ENCODE results near the gene BTK.
"Not testable (repeated sequence)": the region's sequence is repeated elsewhere in the genome, so short reads cannot be mapped to it uniquely, and the experiment has no call there.

Gene BTK

GRCh38 chrX:101347859-101348451 is 38.0 kb downstream of the BTK start:
- in situ Hi-C loops (cut with HindIII; ENCODE audit: low sequenced_read_pairs) = no loop called here

GRCh38 chrX:101337776-101338271 is 48.2 kb downstream of the BTK start:
- in situ Hi-C loops (cut with HindIII; ENCODE audit: low sequenced_read_pairs) = no loop called here

- in situ Hi-C loops (cut with HindIII; ENCODE audit: low sequenced_read_pairs) = not testable (repeated sequence)
These were observed 51.7 kb downstream of the BTK start for GRCh38 chrX:101334310-101334709.

- in situ Hi-C loops (cut with HindIII; ENCODE audit: low sequenced_read_pairs) = not testable (repeated sequence)
These were observed 59.4 kb downstream of the BTK start for GRCh38 chrX:101326600-101326999.

GRCh38 chrX:101303790-101304189 is 82.2 kb downstream of the BTK start:
- in situ Hi-C loops (cut with HindIII; ENCODE audit: low sequenced_read_pairs) = no loop called here

Measured in DLD1 (cell line).